ENCODE results near the gene PRKCH.

DNA sequence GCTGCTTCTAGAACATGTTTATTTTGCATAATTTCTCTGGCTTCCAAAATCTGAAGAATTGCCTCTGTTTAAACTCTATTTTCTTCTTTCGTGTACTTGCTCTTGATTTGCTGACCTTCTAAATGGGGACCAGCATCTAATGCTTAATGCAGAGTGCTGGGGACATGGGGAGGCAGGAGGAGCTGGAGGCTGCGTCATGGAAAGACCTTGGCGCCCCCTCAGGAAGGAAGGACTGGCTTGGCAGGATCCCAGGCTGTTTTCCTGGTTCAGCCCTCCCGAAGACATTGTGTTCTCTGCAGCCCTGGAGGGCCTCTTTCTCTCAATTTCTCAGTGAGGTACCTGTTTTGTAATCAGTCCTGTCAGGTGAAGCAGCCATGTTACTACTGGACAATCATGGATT is 5.5 kb downstream of the PRKCH start:
- TF ChIP-seq, protein P1, sequence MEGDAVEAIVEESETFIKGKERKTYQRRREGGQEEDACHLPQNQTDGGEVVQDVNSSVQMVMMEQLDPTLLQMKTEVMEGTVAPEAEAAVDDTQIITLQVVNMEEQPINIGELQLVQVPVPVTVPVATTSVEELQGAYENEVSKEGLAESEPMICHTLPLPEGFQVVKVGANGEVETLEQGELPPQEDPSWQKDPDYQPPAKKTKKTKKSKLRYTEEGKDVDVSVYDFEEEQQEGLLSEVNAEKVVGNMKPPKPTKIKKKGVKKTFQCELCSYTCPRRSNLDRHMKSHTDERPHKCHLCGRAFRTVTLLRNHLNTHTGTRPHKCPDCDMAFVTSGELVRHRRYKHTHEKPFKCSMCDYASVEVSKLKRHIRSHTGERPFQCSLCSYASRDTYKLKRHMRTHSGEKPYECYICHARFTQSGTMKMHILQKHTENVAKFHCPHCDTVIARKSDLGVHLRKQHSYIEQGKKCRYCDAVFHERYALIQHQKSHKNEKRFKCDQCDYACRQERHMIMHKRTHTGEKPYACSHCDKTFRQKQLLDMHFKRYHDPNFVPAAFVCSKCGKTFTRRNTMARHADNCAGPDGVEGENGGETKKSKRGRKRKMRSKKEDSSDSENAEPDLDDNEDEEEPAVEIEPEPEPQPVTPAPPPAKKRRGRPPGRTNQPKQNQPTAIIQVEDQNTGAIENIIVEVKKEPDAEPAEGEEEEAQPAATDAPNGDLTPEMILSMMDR (IDR thresholded peaks at IDR 0.05), result no peak
- TF ChIP-seq POLR2A (IDR thresholded peaks at IDR 0.05), result no peak
